Naive thymus-derived CD4-positive, alpha-beta T cell (primary cell): ENCODE data around the gene NTMT1. TPM values are rescaled to one million over a fixed set of nuclear protein-coding genes. Genes with fewer than 3 reads are reported as not detected.

Experiments
- ATAC-seq: fragments of 150-1000 bp; cut with Tn5 transposase; 2 replicates; pipeline ENCODE4 v1.10.0; 2021; ENCODE audit warnings: mild to moderate bottlenecking, moderate library complexity
- CTCF ChIA-PET: fragments of 350-600 bp; sonication (Branson Sonifier 250); formaldehyde crosslinking; loops from one replicate; lab custom pipeline; 2021; ENCODE audit warnings: antibody characterized with exemption; lab: Charles Lee
- POLR2A ChIA-PET: fragments of 350-600 bp; sonication (Branson Sonifier 250); formaldehyde crosslinking; loops from one replicate; lab custom pipeline; 2021; ENCODE audit warnings: antibody characterized with exemption, inconsistent platforms; lab: Charles Lee
- DNase-seq, 9 donors: peaks; one replicate each; pipeline versions ENCODE4 v3.0.0 to v3.0.0-alpha.2; 2020 to 2022; ENCODE audit warnings: mixed read lengths in 1 of 9
- H3K27ac ChIP-seq: one replicate; pipeline ENCODE4 v1.7.0; 2013; ENCODE audit warnings: mild to moderate bottlenecking, low read depth, low read length, moderate library complexity
- H3K27me3 ChIP-seq, 2 donors: one replicate each; pipeline ENCODE4 v1.7.0; 2013; ENCODE audit warnings: low read length in 2 of 2, mild to moderate bottlenecking in 2 of 2, moderate library complexity in 2 of 2; ENCODE audit not compliant: control insufficient read depth in 2 of 2, insufficient read depth in 2 of 2
- H3K36me3 ChIP-seq, 3 experiments: 1 replicate in 2 of 3; 2 replicates in 1 of 3; pipeline ENCODE4 v1.7.0; 2013; ENCODE audit warnings: low read length in 3 of 3, mild to moderate bottlenecking in 3 of 3, moderate library complexity in 1 of 3; ENCODE audit not compliant: insufficient read depth in 3 of 3, control insufficient read depth in 2 of 3
- H3K4me1 ChIP-seq, 2 donors: one replicate each; pipeline ENCODE4 v1.7.0; 2013; ENCODE audit warnings: low read length in 2 of 2, mild to moderate bottlenecking in 2 of 2, moderate library complexity in 1 of 2; ENCODE audit not compliant: control insufficient read depth in 2 of 2, insufficient read depth in 2 of 2
- H3K4me3 ChIP-seq: 2 replicates; pipeline ENCODE4 v1.7.0; 2013; ENCODE audit warnings: mild to moderate bottlenecking, low read length
- H3K9me3 ChIP-seq, 3 experiments: 1 replicate in 2 of 3; 2 replicates in 1 of 3; pipeline ENCODE4 v1.7.0; 2013; ENCODE audit warnings: low read length in 3 of 3; ENCODE audit not compliant: control insufficient read depth in 2 of 3
- H3K27ac Mint-ChIP-seq, 9 donors: one replicate each; pipeline ENCODE4 v1.8.0; 2020 to 2022; ENCODE audit warnings: mixed read lengths in 9 of 9, mild to moderate bottlenecking in 8 of 9, moderate library complexity in 5 of 9, inconsistent platforms in 2 of 9
- H3K27me3 Mint-ChIP-seq, 5 donors: one replicate each; pipeline ENCODE4 v1.8.0; 2021 to 2022; ENCODE audit warnings: mixed read lengths in 5 of 5, mild to moderate bottlenecking in 1 of 5
- H3K36me3 Mint-ChIP-seq, 5 donors: one replicate each; pipeline ENCODE4 v1.8.0; 2020 to 2022; ENCODE audit warnings: mixed read lengths in 5 of 5, mild to moderate bottlenecking in 3 of 5, inconsistent platforms in 1 of 5
- H3K4me1 Mint-ChIP-seq, 7 donors: one replicate each; pipeline ENCODE4 v1.8.0; 2020 to 2022; ENCODE audit warnings: mixed read lengths in 7 of 7, mild to moderate bottlenecking in 3 of 7, inconsistent platforms in 1 of 7
- H3K4me3 Mint-ChIP-seq, 10 donors: one replicate each; pipeline ENCODE4 v1.8.0; 2020 to 2022; ENCODE audit warnings: mild to moderate bottlenecking in 10 of 10, mixed read lengths in 10 of 10, moderate library complexity in 6 of 10, inconsistent platforms in 2 of 10
- H3K9me3 Mint-ChIP-seq, 11 donors: one replicate each; pipeline ENCODE4 v1.8.0; 2020 to 2022; ENCODE audit warnings: mixed read lengths in 11 of 11, mild to moderate bottlenecking in 4 of 11, inconsistent platforms in 1 of 11, moderate library complexity in 1 of 11
- intact Hi-C, 2 donors: fragments of 100-400 bp; cut with micrococcal nuclease; formaldehyde crosslinking; loops; one replicate each; pipeline ENCODE4 v1.15.1; 2023
- polyA plus RNA-seq, 2 donors: library from polyadenylated mRNA; unstranded; fragments of 300-500 nt; fragmentation: Illumina TruSeq; gene quantifications; one replicate each; pipeline ENCODE4 v1.2.3, GENCODE V29; 2021
- total RNA-seq, 6 experiments: library from RNA in 5 of 6; stranded (reverse) in 5 of 6; gene quantifications; 1 replicate in 5 of 6; 2 replicates in 1 of 6; pipeline ENCODE4 v1.2.3 and lab custom pipeline; 2021 to 2026

Gene NTMT1
- total and polyA plus RNA-seq, 7 experiments from 2014 or later: 31.0 to 58.9 (median 43.7) TPM

GRCh38 chr9:129608561-129609481 is 17.1 kb upstream of the NTMT1 start:
- no peak for DNase-seq
- H3K27ac ChIP-seq: no peak overlapping the region
- H3K4me3 ChIP-seq: no peak overlapping the region
- Mint-ChIP-seq H3K9me3 (no peaks in the 10 kb centered on the region), H3K4me3 (peak overlapping the region in 7 of 10 donors; percentile 13 to 96 (median 37)), H3K27ac (peak overlapping the region in 7 of 9 donors; percentile 3 to 81 (median 67)), H3K27me3 (peaks cover 0 to 4% (median 0%) of the 10 kb centered on the region in 5 donors), H3K4me1 (peaks cover 18 to 54% (median 37%) of the 10 kb centered on the region in 7 donors), H3K36me3 (no peaks in the 10 kb centered on the region)
- ATAC-seq: no peak
- H3K36me3 ChIP-seq: no peaks in the 10 kb centered on the region
- no peaks in the 10 kb centered on the region for H3K27me3 ChIP-seq
- intact Hi-C loops: loop anchor here in 1 of 2 donors (5.0 kb wide), 3 partner anchors 42 to 287 kb away; no protein-coding TSS in a partner anchor
- ChIA-PET CTCF (interaction anchor here (0.8 to 4.8 kb wide), 6 partner anchors 12 to 477 kb away, joined by 3 to 33 read pairs (median 6); no protein-coding TSS in a partner anchor), POLR2A (interaction anchor here (0.9 to 2.1 kb wide), 7 partner anchors 286 to 527 kb away, joined by 3 to 12 read pairs (median 4); no protein-coding TSS in a partner anchor)
- peaks cover 25 to 28% of the 10 kb centered on the region in 2 donors for H3K4me1 ChIP-seq
- H3K9me3 ChIP-seq: no peaks in the 10 kb centered on the region

- peaks cover 23 to 24% of the 10 kb centered on the region in 2 donors for H3K4me1 ChIP-seq
- Mint-ChIP-seq H3K9me3 (no peaks in the 10 kb centered on the region), H3K27me3 (peaks cover 0 to 4% (median 0%) of the 10 kb centered on the region in 5 donors), H3K4me3 (peak overlapping the region; percentile 78 to 98 (median 92)), H3K27ac (peak overlapping the region; percentile 51 to 98 (median 92)), H3K4me1 (peaks cover 16 to 50% (median 33%) of the 10 kb centered on the region in 7 donors), H3K36me3 (no peaks in the 10 kb centered on the region)
- ChIA-PET CTCF (interaction anchor here (0.8 to 4.8 kb wide), 3 partner anchors 13 to 478 kb away, joined by 3 to 33 read pairs (median 7); no protein-coding TSS in a partner anchor), POLR2A (interaction anchor here (1.3 to 2.1 kb wide), 5 partner anchors 287 to 528 kb away, joined by 3 to 12 read pairs (median 5); no protein-coding TSS in a partner anchor)
- no peak overlapping the region for H3K4me3 ChIP-seq
- DNase-seq (peak in 8 of 9 donors; percentile 40 to 60 (median 47)), ATAC-seq (peak; percentile 72)
- no peaks in the 10 kb centered on the region for H3K36me3 ChIP-seq
- H3K9me3 ChIP-seq: no peaks in the 10 kb centered on the region
- H3K27ac ChIP-seq: no peak overlapping the region
- H3K27me3 ChIP-seq: no peaks in the 10 kb centered on the region
- intact Hi-C loops: loop anchor here (1.0 to 5.0 kb wide), 13 partner anchors 42 to 478 kb away; partner anchors contain the start of gene IER5L (in 1 of the 2)
Observed at GRCh38 chr9:129609486-129610212, 16.3 kb upstream of the NTMT1 start.

- intact Hi-C loops: loop anchor here (1.0 to 2.0 kb wide), 10 partner anchors 121 to 479 kb away; partner anchors contain the start of gene IER5L (in 1 of the 2)
- Histone ChIP-seq H3K4me1 (peaks cover 19 to 21% of the 10 kb centered on the region in 2 donors), H3K4me3 (peak overlapping the region; percentile 52), H3K27ac (peak overlapping the region; percentile 15), H3K36me3 (no peaks in the 10 kb centered on the region), H3K27me3 (no peaks in the 10 kb centered on the region), H3K9me3 (no peaks in the 10 kb centered on the region)
- ChIA-PET CTCF (no interaction called here), POLR2A (no interaction called here)
- Mint-ChIP-seq H3K9me3 (no peaks in the 10 kb centered on the region), H3K27ac (peak overlapping the region in 4 of 9 donors; percentile 51 to 92 (median 90)), H3K27me3 (peaks cover 0 to 4% (median 0%) of the 10 kb centered on the region in 5 donors), H3K4me1 (peaks cover 13 to 47% (median 30%) of the 10 kb centered on the region in 7 donors), H3K4me3 (peak overlapping the region in 9 of 10 donors; percentile 18 to 96 (median 83)), H3K36me3 (no peaks in the 10 kb centered on the region)
- ATAC-seq (peak; percentile 2), DNase-seq (no peak)
Observed at GRCh38 chr9:129610213-129610472, 15.8 kb upstream of the NTMT1 start.

GRCh38 chr9:129610473-129611306 is 15.3 kb upstream of the NTMT1 start:
- Mint-ChIP-seq H3K9me3 (no peaks in the 10 kb centered on the region), H3K4me3 (peak overlapping the region; percentile 57 to 96 (median 80)), H3K4me1 (peaks cover 13 to 44% (median 30%) of the 10 kb centered on the region in 7 donors), H3K36me3 (no peaks in the 10 kb centered on the region), H3K27me3 (peaks cover 0 to 4% (median 0%) of the 10 kb centered on the region in 5 donors), H3K27ac (peak overlapping the region in 5 of 9 donors; percentile 62 to 85 (median 67))
- Histone ChIP-seq H3K36me3 (no peaks in the 10 kb centered on the region), H3K4me1 (peaks cover 19 to 21% of the 10 kb centered on the region in 2 donors), H3K4me3 (peak overlapping the region; percentile 52), H3K27ac (peak overlapping the region; percentile 17), H3K9me3 (no peaks in the 10 kb centered on the region), H3K27me3 (no peaks in the 10 kb centered on the region)
- ChIA-PET POLR2A (interaction anchor here (1.2 to 1.9 kb wide), 2 partner anchors 14 to 471 kb away, joined by 7 to 11 read pairs; no protein-coding TSS in a partner anchor), CTCF (interaction anchor here (0.5 to 3.0 kb wide), 13 partner anchors 10 to 480 kb away, joined by 3 to 23 read pairs (median 4); partner anchors contain the start of gene C9orf50)
- peak; percentile 83 for ATAC-seq
- DNase-seq: peak; percentile 53 to 79 (median 71)
- intact Hi-C loops: loop anchor here (1.0 to 2.0 kb wide), 12 partner anchors 14 to 479 kb away; partner anchors contain the start of gene IER5L (in 1 of the 2)

- Mint-ChIP-seq H3K27ac (peak overlapping the region in 2 of 9 donors; percentile 74 to 85), H3K9me3 (no peaks in the 10 kb centered on the region), H3K27me3 (peaks cover 0 to 4% (median 0%) of the 10 kb centered on the region in 5 donors), H3K36me3 (no peaks in the 10 kb centered on the region), H3K4me3 (peak overlapping the region in 8 of 10 donors; percentile 57 to 96 (median 82)), H3K4me1 (peaks cover 13 to 37% (median 28%) of the 10 kb centered on the region in 7 donors)
- H3K27ac ChIP-seq: no peak overlapping the region
- no peak for DNase-seq
- peaks cover 19 to 21% of the 10 kb centered on the region in 2 donors for H3K4me1 ChIP-seq
- POLR2A ChIA-PET: interaction anchor here (1.2 to 1.9 kb wide), 2 partner anchors 13 to 471 kb away, joined by 7 to 11 read pairs; no protein-coding TSS in a partner anchor
- H3K4me3 ChIP-seq: no peak overlapping the region
- no peaks in the 10 kb centered on the region for H3K9me3 ChIP-seq
- H3K27me3 ChIP-seq: no peaks in the 10 kb centered on the region
- CTCF ChIA-PET: interaction anchor here (0.5 to 3.0 kb wide), 14 partner anchors 10 to 481 kb away, joined by 3 to 23 read pairs (median 4); partner anchors contain the start of gene C9orf50
- no peaks in the 10 kb centered on the region for H3K36me3 ChIP-seq
- no peak for ATAC-seq
- intact Hi-C loops: loop anchor here (1.0 to 2.0 kb wide), 5 partner anchors 13 to 229 kb away; no protein-coding TSS in a partner anchor
Observed at GRCh38 chr9:129611307-129611800, 14.6 kb upstream of the NTMT1 start.
